Kidney (tissue), 14 donors: ENCODE results near the gene PDSS2. TPM values are rescaled to one million over a fixed set of nuclear protein-coding genes. Genes with fewer than 3 reads are reported as not detected.

ENCODE experiments used
- DNase-seq, 5 donors: peaks; one replicate each; pipeline ENCODE4 v3.0.0-alpha.2; 2013 to 2020
- FAIRE-seq: peaks from 2 replicates; lab custom pipeline; 2012; peaks lifted over from hg19 to GRCh38; lab: Jason Lieb, UNC
- H3K27ac ChIP-seq, 2 donors: one replicate each; pipeline ENCODE4 v1.7.0; 2013; ENCODE audit warnings: low read depth in 2 of 2, low read length in 2 of 2, inconsistent platforms in 1 of 2
- H3K27me3 ChIP-seq: one replicate; pipeline ENCODE4 v1.7.1; 2013; ENCODE audit warnings: low read length, inconsistent platforms; ENCODE audit not compliant: control insufficient read depth, insufficient read depth
- H3K36me3 ChIP-seq, 3 donors: one replicate each; pipeline versions ENCODE4 v1.7.0 to v1.7.1; 2013; ENCODE audit warnings: low read length in 3 of 3, control low read depth in 1 of 3, inconsistent platforms in 1 of 3; ENCODE audit not compliant: insufficient read depth in 3 of 3, control insufficient read depth in 2 of 3
- H3K4me1 ChIP-seq, 3 donors: one replicate each; pipeline versions ENCODE4 v1.7.0 to v1.7.1; 2013; ENCODE audit warnings: low read length in 3 of 3, inconsistent platforms in 1 of 3, low read depth in 1 of 3; ENCODE audit not compliant: control insufficient read depth in 2 of 3, insufficient read depth in 2 of 3
- H3K4me3 ChIP-seq, 3 donors: one replicate each; pipeline versions ENCODE4 v1.7.0 to v1.8.1; 2013; ENCODE audit warnings: low read length in 3 of 3, control low read depth in 1 of 3, inconsistent platforms in 1 of 3
- H3K9ac ChIP-seq, 3 donors: one replicate each; pipeline versions ENCODE4 v1.7.0 to v1.7.1; 2013; ENCODE audit warnings: low read length in 3 of 3, control low read depth in 1 of 3, inconsistent platforms in 1 of 3
- H3K9me3 ChIP-seq, 3 donors: one replicate each; pipeline versions ENCODE4 v1.7.0 to v1.7.1; 2013; ENCODE audit warnings: low read length in 3 of 3, control low read depth in 1 of 3, inconsistent platforms in 1 of 3; ENCODE audit not compliant: control insufficient read depth in 2 of 3, insufficient read depth in 1 of 3
- CTCF ChIP-seq: IDR thresholded peaks from 3 replicates; pipeline ENCODE4 v1.5.1; 2012; ENCODE audit warnings: mild to moderate bottlenecking, moderate library complexity, borderline replicate concordance; ENCODE audit not compliant: insufficient read depth; ENCODE audit errors: extremely low read depth
- intact Hi-C: fragments of 100-400 bp; cut with DNase I; formaldehyde crosslinking; loops from one replicate; pipeline ENCODE4 v1.11.1; 2022
- polyA plus RNA-seq: library from polyadenylated mRNA; stranded (reverse); fragments of 350-450 nt; fragmentation: Illumina TruSeq; extraction: RNeasy Lipid Tissue Mini Kit (QIAGEN cat#74804); gene quantifications from one replicate; pipeline ENCODE4 v1.2.3, GENCODE V29; 2014; ENCODE audit warnings: low read depth, low replicate concordance; ENCODE audit not compliant: insufficient read depth
- total RNA-seq: library from RNA; stranded (reverse); fragmentation: NEBNext Ultra II Directional; extraction: Animal tissue kit (Norgen Biotek cat#: 25700); gene quantifications from one replicate; pipeline ENCODE4 v1.2.1, GENCODE V29; 2021
- donor health status: control.
- donor health status: control.
- donor health status: control.
- donor health status: control.
- donor health status: control.
- donor health status: DM: yes; HTN: yes; CAD: no.
- donor health status: Normal renal cell carcinoma (clear cell type).

Gene PDSS2
- total and polyA plus RNA-seq, 2 donors from 2014 or later, result 16.4 to 20.7 TPM

- Histone ChIP-seq H3K9me3 (no peaks in the 10 kb centered on the region), H3K27me3 (no peaks in the 10 kb centered on the region), H3K9ac (no peak overlapping the region), H3K27ac (no peak overlapping the region), H3K4me3 (no peak overlapping the region), H3K36me3 (no peaks in the 10 kb centered on the region), H3K4me1 (no peaks in the 10 kb centered on the region)
- intact Hi-C loops, result no loop called here
- FAIRE-seq, result no peak
- peak; percentile 10 for TF ChIP-seq CTCF
- DNase-seq, result no peak
Measured at GRCh38 chr6:107418118-107418517, 41.2 kb downstream of the PDSS2 start.

GRCh38 chr6:107416145-107416544 is 43.2 kb downstream of the PDSS2 start:
- DNase-seq (no peak), FAIRE-seq (no peak)
- H3K27me3 ChIP-seq, result no peaks in the 10 kb centered on the region
- no peaks in the 10 kb centered on the region for H3K36me3 ChIP-seq
- no peaks in the 10 kb centered on the region for H3K9me3 ChIP-seq
- no peaks in the 10 kb centered on the region for H3K4me1 ChIP-seq
- no peak overlapping the region for H3K9ac ChIP-seq
- no peak for TF ChIP-seq CTCF
- H3K4me3 ChIP-seq, result no peak overlapping the region
- H3K27ac ChIP-seq, result no peak overlapping the region
- intact Hi-C loops, result no loop called here

- intact Hi-C loops, result no loop called here
- H3K4me3 ChIP-seq, result no peak overlapping the region
- H3K9ac ChIP-seq, result no peak overlapping the region
- FAIRE-seq (no peak), DNase-seq (no peak)
- no peak overlapping the region for H3K27ac ChIP-seq
- H3K9me3 ChIP-seq, result no peaks in the 10 kb centered on the region
- no peaks in the 10 kb centered on the region for H3K4me1 ChIP-seq
- no peak for TF ChIP-seq CTCF
- no peaks in the 10 kb centered on the region for H3K27me3 ChIP-seq
- H3K36me3 ChIP-seq, result no peaks in the 10 kb centered on the region
Measured at GRCh38 chr6:107413966-107414645, 45.3 kb downstream of the PDSS2 start.

- Histone ChIP-seq H3K9me3 (no peaks in the 10 kb centered on the region), H3K4me1 (no peaks in the 10 kb centered on the region), H3K27me3 (no peaks in the 10 kb centered on the region), H3K9ac (no peak overlapping the region), H3K27ac (no peak overlapping the region), H3K4me3 (no peak overlapping the region), H3K36me3 (no peaks in the 10 kb centered on the region)
- no peak for DNase-seq
- no peak for FAIRE-seq
- intact Hi-C loops, result no loop called here
- no peak for TF ChIP-seq CTCF
Measured at GRCh38 chr6:107411161-107411560, 48.2 kb downstream of the PDSS2 start.
